Kidney tubule cell (primary cell): ENCODE results near the gene IPO11.
"Not testable (repeated sequence)": the region's sequence is repeated elsewhere in the genome, so short reads cannot be mapped to it uniquely, and the experiment has no call there.

Experiments
- DNase-seq: peaks from one replicate; pipeline ENCODE4 v3.0.0-alpha.2; 2018; ENCODE audit warnings: low spot score

The IPO11 gene

DNA sequence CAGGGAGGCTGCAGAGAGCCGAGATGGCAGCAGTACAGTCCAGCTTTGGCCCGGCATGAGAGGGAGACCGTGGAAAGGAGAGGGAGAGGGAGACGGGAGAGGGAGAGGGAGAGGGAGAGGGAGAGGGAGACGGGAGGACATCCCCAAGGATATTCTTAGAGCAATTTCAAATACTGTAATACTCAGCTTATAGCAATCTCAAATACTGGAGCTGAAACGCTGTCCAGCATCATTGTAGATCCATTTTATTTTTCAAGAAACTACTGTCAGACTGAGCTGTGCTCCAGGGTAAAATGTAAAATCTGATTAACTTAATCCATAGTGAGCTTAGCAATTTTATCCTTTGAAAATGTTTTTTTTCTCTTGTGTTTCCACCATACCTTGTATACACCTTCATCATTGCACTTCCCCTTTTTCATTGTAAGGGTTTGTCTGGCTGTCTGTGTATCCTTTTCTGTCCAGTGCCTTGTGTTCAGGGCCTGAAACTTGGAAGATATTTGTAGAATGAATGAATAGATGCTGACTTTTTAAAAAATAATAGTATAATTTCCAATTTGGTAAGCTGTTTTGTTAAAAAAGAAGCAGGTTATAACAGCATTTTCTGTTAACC, 102.1 kb downstream of the IPO11 start:
- no peak for DNase-seq

DNA sequence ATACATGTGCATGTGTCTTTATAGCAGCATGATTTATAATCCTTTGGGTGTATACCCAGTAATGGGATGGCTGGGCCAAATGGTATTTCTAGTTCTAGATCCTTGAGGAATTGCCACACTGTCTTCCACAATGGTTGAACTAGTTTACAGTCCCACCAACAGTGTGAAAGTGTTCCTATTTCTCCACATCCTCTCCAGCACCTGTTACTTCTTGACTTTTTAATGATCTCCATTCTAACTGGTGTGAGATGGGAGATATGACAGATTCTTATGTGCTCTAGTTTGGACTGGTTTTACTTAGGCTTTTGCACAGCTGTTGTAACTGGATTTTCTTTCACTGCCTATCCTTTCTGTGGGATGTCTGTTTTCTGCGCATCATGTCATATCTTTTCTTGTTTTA, 108.2 kb downstream of the IPO11 start:
- not testable (repeated sequence) for DNase-seq

DNA sequence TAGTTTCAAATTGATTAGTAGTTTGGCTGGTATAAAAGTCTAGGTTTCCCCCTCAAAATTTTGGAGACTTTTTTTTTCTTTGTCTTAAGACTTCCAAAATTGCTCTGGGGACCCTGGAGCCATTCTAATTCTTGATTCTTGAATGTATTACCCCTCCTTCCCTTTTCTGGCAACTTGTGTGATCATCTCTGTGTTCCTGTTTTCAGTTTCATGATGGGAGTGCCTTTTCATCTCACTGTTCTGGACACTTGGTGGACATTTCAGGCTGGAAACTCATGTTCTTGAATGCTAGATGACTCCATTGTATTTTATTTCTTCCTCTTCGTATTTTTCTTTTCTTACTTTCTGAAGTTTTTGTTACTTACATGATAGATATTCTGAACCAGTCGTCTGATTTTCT, 108.8 kb downstream of the IPO11 start:
- DNase-seq, result no peak

GRCh38 chr5:62522811-62523210, 110.2 kb downstream of the IPO11 start:
- no peak for DNase-seq

GRCh38 chr5:62533597-62533996, 121.0 kb downstream of the IPO11 start:
- no peak for DNase-seq

- no peak for DNase-seq
Observed at GRCh38 chr5:62534461-62535236, 122.1 kb downstream of the IPO11 start.

DNA sequence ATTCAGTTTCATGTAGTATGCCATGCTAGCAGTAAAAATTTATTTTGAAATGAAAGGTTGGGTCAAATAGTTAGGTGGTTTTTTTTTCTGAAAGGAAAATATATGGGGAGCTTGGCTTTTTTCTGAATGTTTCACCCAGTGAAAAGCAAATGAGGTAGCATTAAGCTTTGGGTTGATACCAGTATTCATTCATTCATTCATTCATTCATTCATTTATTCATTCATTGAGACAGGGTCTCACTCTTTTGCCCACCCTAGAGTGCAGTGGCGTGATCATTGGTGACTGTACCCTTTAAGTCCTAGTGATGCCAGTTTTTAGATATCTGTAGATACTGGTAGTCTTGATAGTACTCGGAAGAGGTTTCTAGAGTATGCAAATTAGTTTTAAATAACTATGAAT, 123.7 kb downstream of the IPO11 start:
- DNase-seq, result no peak

GRCh38 chr5:62536783-62537182, 124.2 kb downstream of the IPO11 start:
- DNase-seq, result no peak

DNA sequence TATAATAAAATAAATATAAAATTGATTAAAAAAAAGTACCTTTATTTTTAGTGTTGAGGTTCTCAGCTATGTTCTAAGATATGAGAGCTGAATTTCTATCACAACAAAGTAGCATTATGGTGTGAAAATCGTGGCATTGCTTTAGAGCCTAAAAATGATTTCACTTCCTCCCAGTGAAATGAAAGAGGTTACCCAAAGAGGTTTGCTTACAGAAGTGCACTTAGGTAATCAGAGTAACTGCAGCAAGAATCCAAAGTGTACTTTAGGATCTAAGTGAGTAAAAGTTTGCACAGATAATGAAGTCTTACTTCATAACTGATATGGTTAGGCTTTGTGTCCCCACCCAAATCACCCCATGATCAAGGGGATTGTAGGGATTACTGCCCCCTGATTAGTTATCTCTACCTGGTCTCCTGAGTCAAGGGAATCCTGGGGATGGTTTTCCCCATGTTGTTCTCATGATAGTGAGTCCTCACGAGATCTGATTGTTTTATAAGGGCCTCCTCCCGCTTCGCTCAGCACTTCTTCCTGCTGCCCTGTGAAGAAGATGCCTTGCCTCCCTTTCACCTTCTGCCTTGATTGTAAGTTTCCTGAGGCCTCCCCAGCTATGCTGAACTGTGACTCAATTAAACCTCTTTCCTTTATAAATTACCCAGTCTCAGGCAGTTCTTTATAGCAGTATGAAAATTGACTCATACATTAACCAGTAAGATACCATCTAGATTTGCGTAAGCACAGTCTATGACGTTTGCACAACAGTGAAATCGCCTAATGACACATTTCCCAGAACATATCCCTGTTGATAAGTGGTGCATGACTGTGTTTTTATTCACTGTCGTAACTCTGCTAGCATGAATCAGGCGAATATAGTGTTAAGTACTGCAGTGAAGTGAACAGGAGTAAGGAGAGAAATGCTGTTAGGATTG, 125.7 kb downstream of the IPO11 start:
- peak; percentile 52 for DNase-seq

GRCh38 chr5:62542720-62543119, 130.2 kb downstream of the IPO11 start:
- no peak for DNase-seq

GRCh38 chr5:62547945-62548630, 135.5 kb downstream of the IPO11 start:
- no peak for DNase-seq

DNA sequence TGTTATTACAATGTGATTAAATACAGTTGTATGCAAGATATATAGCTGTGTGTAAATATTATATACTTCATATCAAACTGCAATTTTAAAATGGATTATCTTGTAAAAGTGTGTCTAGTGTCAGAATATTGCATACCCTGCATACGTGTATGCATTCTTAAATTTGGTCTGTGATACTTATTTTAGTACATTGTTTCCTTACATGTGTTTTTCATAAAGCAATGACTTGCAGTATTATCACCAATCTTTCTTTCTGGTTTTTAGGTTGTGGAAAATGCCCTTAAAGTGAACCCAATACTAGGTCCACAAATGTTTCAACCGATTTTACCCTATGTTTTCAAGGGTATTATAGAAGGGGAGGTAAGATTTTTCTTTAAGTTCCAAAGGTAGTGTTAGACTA, 137.5 kb downstream of the IPO11 start:
- no peak for DNase-seq

- no peak for DNase-seq
Observed at GRCh38 chr5:62555930-62556329, 143.4 kb downstream of the IPO11 start.

- DNase-seq, result no peak
Observed at GRCh38 chr5:62558941-62559340, 146.4 kb downstream of the IPO11 start.

- DNase-seq, result no peak
Observed at GRCh38 chr5:62560786-62561185, 148.2 kb downstream of the IPO11 start.

DNA sequence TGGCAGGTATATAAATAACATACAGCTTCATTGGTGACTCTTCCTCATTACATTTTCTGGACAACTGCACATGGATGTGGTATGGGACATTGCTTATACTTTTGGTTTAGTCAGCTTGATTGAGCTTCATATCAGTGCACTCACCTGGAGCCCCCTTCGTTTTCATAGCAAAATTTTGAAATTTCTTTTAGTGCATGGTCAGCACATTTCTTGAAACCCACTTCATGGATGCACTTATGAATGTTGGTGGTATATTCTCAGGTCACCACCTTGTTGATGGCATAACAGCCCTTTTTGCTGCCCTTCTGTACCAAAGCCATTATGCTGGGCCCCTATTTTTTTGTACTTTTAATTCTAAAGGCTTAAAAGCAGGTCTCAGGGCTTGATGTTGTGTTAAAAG, 149.3 kb downstream of the IPO11 start:
- no peak for DNase-seq

DNA sequence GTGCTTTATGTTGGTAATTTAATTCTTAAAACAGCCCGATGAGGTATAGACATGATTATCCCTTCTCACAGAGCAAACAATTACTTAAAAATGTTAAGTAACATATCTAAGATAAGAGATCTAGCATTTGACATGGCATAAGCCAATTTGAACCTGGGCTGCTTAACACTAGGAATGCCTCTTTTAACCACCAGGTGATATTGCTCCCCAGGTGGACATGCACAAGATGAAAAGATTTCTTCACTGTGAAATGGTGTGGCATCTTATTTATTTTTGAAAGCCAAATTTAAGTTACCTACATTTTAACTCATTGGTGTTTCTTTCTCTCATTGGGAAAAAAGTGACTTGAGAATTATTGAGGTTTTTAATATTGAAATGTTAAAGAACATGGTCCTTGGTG, 150.3 kb downstream of the IPO11 start:
- DNase-seq, result no peak

GRCh38 chr5:62564101-62564500, 151.5 kb downstream of the IPO11 start:
- no peak for DNase-seq

DNA sequence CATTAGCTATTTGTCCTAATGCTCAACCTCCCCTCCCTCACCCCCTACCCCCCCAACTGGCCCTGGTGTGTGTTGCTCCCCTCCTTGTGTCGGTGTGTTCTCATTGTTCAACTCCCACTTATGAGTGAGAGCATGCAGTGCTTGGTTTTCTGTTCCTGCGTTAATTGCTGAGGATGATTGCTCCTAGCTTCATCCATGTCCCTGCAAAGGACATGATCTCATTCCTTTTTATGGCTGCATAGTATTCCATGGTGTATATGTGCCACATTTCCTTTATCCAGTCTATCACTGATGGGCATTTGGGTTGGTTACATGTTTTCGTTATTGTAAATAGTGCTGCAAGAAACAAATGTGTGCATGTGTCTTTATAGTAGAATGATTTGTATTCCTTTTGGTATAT, 153.2 kb downstream of the IPO11 start:
- not testable (repeated sequence) for DNase-seq

DNA sequence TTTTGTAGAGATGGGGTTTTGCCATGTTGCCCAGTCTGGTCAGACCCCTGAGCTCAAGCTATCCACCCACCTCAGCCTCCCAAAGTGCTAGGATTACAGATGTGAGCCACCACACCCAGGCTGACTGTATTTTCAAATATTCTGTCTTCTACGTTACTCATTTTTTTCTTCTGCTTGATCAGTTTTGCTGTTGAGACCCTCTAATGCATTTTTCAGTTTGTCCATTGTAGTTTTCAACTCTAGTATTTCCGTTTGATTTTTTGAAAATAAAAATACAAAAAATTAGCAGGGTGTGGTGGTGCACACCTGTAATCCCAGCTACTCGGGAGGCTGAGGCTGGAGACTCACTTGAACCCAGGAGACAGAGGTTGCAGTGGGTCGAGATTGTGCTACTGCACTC, 155.6 kb downstream of the IPO11 start:
- no peak for DNase-seq

DNA sequence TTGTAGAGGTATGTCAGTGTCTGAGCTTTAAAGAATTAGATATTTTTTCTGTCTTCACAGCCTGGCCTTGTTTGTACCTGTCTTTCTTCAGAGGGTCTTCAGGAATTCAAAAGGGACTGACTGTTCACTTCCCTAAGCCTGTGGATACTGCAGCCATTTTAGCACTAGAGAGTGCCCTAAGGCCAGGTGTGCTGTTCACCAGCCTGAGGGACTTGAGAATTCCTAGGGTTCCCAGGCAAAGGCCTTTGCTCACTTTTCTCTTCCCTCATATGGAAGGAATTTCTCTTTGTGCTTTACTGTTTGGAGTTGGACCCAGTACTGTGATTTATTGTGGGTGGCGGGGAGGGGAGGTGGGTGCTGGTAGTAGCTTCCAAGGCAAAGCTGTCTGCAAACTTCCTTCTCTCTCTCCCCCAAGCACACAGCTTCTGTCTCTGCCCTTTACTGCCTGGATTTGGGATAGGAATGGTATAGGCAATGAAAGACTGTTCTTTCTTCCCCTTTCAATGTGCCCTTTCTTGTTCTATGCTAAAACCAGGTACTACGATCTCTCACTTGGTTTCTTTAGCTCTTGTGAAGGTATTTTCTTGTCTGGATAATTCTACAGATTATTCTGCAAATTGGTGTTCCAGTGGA, 156.4 kb downstream of the IPO11 start:
- DNase-seq, result no peak

DNA sequence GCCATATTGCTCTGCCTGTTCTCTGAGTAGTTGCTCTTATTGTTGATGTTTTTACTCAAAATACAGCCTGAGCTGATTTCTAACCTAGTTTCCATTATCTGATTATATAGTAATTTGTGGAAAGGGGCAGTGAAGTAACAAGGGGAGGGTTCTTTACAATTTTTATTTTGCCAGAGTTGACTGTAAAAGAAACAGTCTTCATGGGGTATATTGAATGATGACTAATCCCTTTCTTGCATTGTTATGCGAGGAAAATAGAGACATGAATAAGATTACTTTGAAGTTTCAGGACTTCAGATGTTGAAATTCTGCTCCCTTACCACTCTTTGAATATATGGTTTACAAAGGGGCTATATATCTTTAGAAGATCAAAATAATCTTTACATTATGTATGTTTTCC, 156.9 kb downstream of the IPO11 start:
- DNase-seq, result no peak
